GM12872 (cell line): Measurements from ENCODE around the gene UCHL1.

Experiments
- TF ChIP-seq, protein P1 (sequence below): IDR thresholded peaks from 3 replicates; pipeline ENCODE4 v1.5.1; 2011; ENCODE audit warnings: low read depth, mild to moderate bottlenecking, low read length, moderate library complexity; ENCODE audit not compliant: insufficient read depth

The UCHL1 gene

DNA sequence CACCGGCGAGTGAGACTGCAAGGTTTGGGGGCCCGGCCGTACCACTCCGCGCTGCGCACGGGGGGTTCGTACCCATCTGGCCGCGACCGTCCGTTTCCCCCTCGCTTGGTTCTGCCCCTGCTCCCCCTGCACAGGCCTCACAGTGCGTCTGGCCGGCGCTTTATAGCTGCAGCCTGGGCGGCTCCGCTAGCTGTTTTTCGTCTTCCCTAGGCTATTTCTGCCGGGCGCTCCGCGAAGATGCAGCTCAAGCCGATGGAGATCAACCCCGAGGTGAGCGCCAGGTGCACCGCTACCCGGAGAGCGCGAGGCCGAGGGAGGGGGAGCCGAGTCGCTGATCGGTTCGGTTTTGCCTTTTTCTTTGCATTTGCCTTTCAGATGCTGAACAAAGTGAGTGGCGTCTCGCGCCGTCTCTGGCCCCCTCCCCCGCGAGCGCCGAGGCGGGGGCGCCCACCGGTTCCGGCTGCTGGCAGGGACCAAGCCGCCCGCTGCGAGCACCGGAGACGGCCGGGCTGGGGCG lies at the start of gene UCHL1:
Gene UCHL1 (plus strand): TSS at position 189 of the 517 bp plus-strand sequence. CDS start 49 bp downstream, at position 238.
- TF ChIP-seq, protein P1, sequence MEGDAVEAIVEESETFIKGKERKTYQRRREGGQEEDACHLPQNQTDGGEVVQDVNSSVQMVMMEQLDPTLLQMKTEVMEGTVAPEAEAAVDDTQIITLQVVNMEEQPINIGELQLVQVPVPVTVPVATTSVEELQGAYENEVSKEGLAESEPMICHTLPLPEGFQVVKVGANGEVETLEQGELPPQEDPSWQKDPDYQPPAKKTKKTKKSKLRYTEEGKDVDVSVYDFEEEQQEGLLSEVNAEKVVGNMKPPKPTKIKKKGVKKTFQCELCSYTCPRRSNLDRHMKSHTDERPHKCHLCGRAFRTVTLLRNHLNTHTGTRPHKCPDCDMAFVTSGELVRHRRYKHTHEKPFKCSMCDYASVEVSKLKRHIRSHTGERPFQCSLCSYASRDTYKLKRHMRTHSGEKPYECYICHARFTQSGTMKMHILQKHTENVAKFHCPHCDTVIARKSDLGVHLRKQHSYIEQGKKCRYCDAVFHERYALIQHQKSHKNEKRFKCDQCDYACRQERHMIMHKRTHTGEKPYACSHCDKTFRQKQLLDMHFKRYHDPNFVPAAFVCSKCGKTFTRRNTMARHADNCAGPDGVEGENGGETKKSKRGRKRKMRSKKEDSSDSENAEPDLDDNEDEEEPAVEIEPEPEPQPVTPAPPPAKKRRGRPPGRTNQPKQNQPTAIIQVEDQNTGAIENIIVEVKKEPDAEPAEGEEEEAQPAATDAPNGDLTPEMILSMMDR: no peak

DNA sequence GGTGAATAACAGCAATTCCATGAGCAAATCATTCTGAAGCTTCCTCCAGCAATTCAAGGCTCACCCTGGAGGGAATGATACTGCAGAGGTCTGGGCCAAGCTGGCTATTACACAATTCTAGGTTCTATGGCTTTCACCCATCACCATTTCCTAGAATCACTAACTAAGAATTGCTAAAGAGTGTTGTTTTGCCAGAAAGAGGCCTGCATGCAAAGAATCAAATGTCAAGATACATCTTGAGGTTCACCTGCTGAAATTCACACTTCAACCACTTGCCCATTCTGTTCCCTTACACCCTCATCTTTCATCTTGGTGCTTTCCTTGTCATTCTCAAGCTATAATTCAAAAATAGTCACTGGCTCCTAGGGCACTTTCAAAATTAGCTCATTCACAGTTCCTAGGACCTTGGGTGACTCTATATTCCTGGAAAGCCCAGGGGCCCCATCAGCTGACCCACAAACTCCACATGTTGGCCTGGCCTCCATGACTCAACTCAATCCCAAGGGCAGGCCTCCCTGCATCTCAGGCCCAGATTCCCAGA lies 49.4 kb upstream of the UCHL1 start:
- TF ChIP-seq, protein P1: no peak

DNA sequence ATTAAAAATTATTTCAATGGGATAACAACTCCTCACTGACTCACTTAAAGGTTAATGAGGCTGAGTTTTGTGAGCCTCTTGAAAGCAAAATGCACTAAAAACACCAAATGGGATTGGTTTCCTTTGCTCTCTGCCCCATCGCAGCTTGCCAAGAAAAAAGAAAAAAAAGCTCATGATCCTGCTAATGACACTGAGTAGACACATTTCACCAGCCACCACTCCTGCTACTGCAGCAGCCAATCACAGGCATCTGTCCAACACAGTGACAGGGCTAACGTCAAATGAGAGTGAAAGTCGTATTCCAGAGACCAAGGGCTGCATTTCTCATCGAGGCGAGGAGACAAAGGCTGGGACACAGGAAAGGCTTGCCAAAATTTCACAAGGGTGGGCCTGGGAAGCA lies 47.5 kb upstream of the UCHL1 start:
- TF ChIP-seq, protein P1: no peak

DNA sequence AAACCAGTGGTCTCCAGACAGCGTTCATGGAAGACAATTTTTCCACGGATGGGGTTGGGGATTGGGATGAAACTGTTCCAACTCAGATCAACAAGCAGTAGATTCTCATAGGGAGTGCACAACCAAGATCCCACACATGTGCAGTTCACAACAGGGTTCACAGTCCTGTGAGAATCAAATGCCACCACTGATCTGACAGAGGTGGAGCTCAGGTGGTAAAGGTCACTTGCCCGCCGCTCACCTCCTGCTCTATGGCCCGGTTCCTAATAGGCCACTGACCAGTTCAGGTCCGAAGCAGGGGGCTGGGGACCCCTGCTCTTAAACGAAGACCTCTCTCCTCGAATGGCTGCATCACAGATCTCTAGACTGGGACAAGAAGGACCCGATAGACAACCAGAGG lies 46.8 kb upstream of the UCHL1 start:
- TF ChIP-seq, protein P1: no peak

DNA sequence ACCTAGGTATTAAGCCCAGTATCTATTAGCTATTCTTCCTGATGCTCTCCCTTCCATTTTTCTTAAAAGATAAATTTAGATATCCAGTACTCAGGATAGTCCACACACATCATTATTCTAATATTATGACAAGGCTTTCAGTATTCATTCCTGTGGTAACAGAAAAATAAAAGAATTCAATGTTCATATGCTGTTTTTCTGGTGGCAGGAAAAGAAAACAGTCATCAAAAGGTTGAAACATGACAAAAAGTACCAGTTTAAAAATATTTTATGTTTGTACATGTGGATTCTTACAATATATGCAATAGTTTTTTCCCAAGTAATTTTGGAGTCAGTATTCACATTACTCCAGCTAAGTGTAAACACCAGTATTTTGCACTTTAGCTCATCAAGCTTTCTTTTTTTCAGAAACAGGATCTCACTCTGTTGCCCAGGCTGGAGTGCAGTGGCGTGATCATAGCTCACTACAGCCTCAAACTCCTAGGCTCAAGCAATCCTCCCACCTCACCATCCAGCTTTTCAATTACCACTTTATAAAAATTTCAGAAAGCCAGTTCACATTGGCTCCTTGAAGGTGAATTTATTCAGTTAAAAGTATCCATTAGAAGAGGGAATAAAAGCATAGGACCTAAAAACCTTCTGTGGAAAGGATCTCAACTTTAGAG lies 44.6 kb upstream of the UCHL1 start:
- TF ChIP-seq, protein P1: no peak

DNA sequence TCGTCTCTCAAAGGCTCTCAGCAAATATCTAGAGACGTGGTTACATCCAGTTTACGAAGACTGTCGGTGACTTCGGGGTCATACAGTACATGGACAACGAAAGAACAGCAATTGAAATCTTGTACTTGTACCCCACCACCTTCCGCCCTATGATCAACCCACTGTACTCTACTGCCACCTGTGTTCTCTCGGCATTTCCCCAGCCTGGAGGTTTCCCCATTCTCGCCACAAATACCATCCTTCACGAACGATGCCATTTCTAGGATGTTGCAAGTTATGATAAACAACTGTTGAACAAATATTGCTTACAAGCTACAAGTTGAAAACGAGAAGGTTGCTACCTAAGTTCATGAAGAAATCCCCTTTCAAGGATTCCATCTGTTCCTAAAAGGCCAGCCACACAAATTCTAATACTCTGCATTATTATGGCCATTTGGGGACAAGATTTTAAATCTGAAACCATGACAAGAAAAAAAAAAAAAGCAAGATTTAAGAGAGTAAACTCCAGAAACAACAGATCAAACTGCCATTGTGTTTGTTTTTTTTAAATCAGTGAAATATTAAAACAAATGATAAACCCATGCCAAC lies 44.0 kb upstream of the UCHL1 start:
- TF ChIP-seq, protein P1: peak; percentile 69

DNA sequence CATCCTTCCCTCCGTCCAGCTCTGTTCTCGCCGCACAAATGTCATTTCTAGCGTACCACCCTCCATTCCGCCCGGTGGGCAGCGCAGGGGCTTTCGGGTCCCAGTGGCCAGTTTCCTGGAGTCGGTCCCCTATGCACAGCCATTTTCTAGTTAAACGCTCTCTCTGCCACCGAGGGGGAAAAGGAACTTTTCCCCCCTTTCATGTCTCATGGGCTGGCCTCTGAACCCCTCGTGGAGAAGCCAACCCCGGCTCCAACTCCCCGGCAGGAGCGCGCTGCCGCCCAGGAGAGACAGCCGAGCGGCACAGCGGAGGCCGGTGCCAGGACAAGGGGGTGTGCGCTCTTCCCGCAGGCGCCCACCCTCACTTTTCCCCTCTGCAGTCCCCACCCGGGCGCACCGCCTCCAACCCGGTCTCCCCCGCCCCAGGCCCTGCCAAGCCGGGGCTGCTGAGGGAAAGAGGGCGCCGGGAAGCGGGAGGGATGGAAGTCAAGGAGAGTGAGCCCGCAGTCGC lies 43.0 kb upstream of the UCHL1 start:
- TF ChIP-seq, protein P1: no peak
